Large intestine (tissue), 3 donors: ENCODE measurements around the gene ST6GALNAC3. TPM values are rescaled to one million over a fixed set of nuclear protein-coding genes. Genes with fewer than 3 reads are reported as not detected.

Experiments used
- DNase-seq, 2 donors: peaks; one replicate each; pipeline versions ENCODE4 v3.0.0 to v3.0.0-alpha.2; 2013
- H3K27ac ChIP-seq: one replicate; pipeline ENCODE4 v1.5.1; 2013; ENCODE audit warnings: low read length
- H3K27me3 ChIP-seq: 2 replicates; pipeline ENCODE4 v1.6.1; 2013; ENCODE audit warnings: low read length; ENCODE audit not compliant: control insufficient read depth, insufficient read depth
- H3K36me3 ChIP-seq: 2 replicates; pipeline ENCODE4 v1.6.1; 2013; ENCODE audit warnings: low read length; ENCODE audit not compliant: control insufficient read depth, insufficient read depth
- H3K4me1 ChIP-seq: one replicate; pipeline ENCODE4 v1.6.1; 2013; ENCODE audit warnings: low read length; ENCODE audit not compliant: control insufficient read depth, insufficient read depth
- H3K4me3 ChIP-seq: one replicate; pipeline ENCODE4 v1.5.1; 2013; ENCODE audit warnings: low read length
- H3K9me3 ChIP-seq: one replicate; pipeline ENCODE4 v1.6.1; 2013; ENCODE audit warnings: mild to moderate bottlenecking, low read depth, low read length, moderate library complexity; ENCODE audit not compliant: control insufficient read depth
- WGBS: methylation state at CpG from one replicate; pipeline ENCODE4 v1.1.5; 2013; ENCODE audit warnings: low lambda C conversion rate; ENCODE audit not compliant: insufficient coverage; 5-methylcytosine and 5-hydroxymethylcytosine counted together
- polyA plus RNA-seq: library from polyadenylated mRNA; unstranded; fragments of 120-200 nt; gene quantifications from one replicate; pipeline ENCODE4 v1.2.1, GENCODE V29; 2013

The ST6GALNAC3 gene
- polyA plus RNA-seq, 1 donor: 18.0 TPM

DNA sequence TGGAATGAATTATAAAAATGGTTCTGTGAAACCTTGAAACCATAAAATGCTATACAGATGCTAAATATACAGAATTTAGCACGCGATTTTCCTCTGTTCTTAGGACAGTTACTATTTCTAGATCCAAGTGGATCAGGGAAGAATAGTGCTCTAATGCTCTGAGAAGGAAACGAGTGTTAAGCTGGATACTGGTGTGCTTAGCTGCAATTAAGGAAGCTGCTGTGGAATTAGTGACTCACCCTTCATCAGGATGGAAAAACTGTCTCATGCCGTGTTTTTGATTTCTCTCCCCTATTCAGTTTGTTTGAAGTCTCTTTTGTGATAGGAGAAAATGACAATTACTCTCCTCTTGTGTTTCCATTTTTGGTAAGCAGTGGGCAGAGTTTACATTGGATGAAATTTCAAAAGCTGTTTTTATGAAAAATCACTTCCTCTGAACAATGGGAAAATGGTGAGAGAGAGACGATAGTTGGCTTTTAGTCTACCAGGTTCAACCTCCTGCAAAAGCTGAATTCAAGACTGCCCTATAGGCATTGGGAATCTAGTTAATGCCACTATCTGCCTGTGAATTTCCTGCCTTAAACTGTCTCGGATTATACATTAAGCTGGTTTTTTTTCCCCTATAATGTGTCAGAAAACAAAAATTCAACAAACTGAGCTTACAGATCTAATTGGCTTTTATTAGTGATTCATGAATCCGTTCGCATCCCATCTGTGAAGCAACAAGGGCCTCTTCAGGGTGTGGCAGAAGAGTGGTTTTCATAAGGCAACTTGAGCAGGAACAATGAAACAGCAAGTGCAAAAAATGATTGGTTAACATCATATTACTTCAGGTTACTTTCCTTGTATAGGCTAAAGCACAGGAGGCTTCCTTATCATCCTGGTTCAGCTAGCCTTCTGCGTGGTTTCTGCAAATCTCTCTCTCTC is 179.8 kb downstream of the ST6GALNAC3 start:
- Histone ChIP-seq H3K9me3 (no peaks in the 10 kb centered on the region), H3K27ac (no peak overlapping the region), H3K4me1 (no peaks in the 10 kb centered on the region), H3K4me3 (no peak overlapping the region), H3K36me3 (no peaks in the 10 kb centered on the region), H3K27me3 (no peaks in the 10 kb centered on the region)
- DNase-seq: peak in 1 of 2 donors; percentile 22
- WGBS: no CpG with 5 or more reads among the region's 9 CpGs

- Histone ChIP-seq H3K27me3 (no peaks in the 10 kb centered on the region), H3K27ac (no peak overlapping the region), H3K4me1 (no peaks in the 10 kb centered on the region), H3K36me3 (no peaks in the 10 kb centered on the region), H3K9me3 (no peaks in the 10 kb centered on the region), H3K4me3 (no peak overlapping the region)
- 100% methylated on average over 1 of the region's 3 CpGs for WGBS
- DNase-seq: peak in 1 of 2 donors; percentile 20
Measured at GRCh38 chr1:76256289-76257223, 182.0 kb downstream of the ST6GALNAC3 start.

DNA sequence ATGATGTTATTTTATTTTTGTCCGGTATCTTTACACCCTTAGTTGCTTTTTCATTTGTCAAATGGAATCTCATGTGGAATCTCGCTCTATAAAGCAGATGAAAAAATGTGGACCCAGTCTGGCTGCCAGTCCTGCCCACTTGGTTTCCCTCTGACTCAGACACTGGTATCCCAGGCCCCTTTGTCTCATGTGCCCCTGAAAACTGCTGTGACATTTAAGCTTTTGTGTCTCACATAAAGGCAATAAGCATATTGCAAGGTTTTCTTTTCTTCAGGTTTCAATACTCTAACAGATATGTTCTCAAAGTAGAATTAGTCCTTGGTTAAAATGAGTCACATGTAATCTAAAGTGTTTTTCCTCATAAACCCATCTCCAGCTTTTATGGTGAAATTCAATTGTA is 183.3 kb downstream of the ST6GALNAC3 start:
- H3K9me3 ChIP-seq: no peaks in the 10 kb centered on the region
- H3K4me3 ChIP-seq: no peak overlapping the region
- WGBS: 100% methylated on average over 1 of the region's 2 CpGs
- H3K36me3 ChIP-seq: no peaks in the 10 kb centered on the region
- H3K27ac ChIP-seq: no peak overlapping the region
- no peak for DNase-seq
- H3K27me3 ChIP-seq: no peaks in the 10 kb centered on the region
- no peaks in the 10 kb centered on the region for H3K4me1 ChIP-seq

DNA sequence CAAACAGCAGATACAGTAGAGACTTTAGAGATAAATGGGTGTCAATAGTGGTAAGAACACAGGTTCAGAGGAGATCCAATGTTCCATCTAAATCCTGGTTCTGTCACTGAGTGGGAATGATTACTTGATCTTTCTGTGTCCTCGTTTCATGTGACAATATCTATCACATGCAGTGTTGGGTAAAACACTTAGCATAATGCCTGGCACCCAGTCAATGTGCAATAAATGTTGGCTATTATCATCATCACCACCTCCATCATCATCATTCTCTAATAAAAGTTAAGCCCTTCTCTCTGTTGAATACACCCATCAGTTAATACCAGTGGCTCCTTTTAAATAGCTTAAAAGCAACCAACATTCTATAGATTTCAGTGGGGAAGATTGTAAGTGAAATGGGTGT is 184.7 kb downstream of the ST6GALNAC3 start:
- no peak for DNase-seq
- H3K36me3 ChIP-seq: no peaks in the 10 kb centered on the region
- no peak overlapping the region for H3K27ac ChIP-seq
- WGBS: 100% methylated on average over 1 of the region's 1 CpG
- no peaks in the 10 kb centered on the region for H3K4me1 ChIP-seq
- no peaks in the 10 kb centered on the region for H3K27me3 ChIP-seq
- H3K4me3 ChIP-seq: no peak overlapping the region
- no peaks in the 10 kb centered on the region for H3K9me3 ChIP-seq

GRCh38 chr1:76260279-76260678 is 185.7 kb downstream of the ST6GALNAC3 start:
- DNase-seq: no peak
- 50% methylated on average over 1 of the region's 2 CpGs for WGBS
- no peak overlapping the region for H3K4me3 ChIP-seq

GRCh38 chr1:76262601-76263000 is 188.1 kb downstream of the ST6GALNAC3 start:
- Histone ChIP-seq H3K4me1 (no peaks in the 10 kb centered on the region), H3K4me3 (no peak overlapping the region), H3K9me3 (no peaks in the 10 kb centered on the region), H3K27ac (no peak overlapping the region), H3K36me3 (no peaks in the 10 kb centered on the region), H3K27me3 (no peaks in the 10 kb centered on the region)
- no CpG with 5 or more reads among the region's 5 CpGs for WGBS
- DNase-seq: no peak

More at GRCh38 chr1:76260279-76260678, 185.7 kb downstream of the ST6GALNAC3 start:
- no peaks in the 10 kb centered on the region for H3K27me3 ChIP-seq
- no peaks in the 10 kb centered on the region for H3K36me3 ChIP-seq
- no peaks in the 10 kb centered on the region for H3K4me1 ChIP-seq
- H3K9me3 ChIP-seq: no peaks in the 10 kb centered on the region
- no peak overlapping the region for H3K27ac ChIP-seq

DNA sequence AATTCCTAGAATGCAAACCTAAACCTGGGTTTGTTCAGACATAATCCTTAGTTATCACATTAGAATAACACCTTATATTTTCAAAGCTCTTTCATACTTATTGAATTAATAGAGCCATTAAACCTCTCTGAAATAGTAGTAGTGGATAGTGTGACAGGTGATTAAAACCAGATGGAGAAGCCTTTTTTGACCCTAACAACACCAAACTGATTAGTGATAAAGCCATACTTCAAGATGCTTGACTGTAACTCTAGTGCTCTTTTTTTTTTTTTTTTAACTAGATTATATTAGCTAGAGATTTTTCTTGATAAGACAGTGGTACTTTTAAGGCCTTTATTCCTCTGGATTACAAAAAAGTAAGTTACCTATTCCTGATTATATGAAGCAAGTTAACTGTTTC is 190.1 kb downstream of the ST6GALNAC3 start:
- no peaks in the 10 kb centered on the region for H3K36me3 ChIP-seq
- no peak overlapping the region for H3K27ac ChIP-seq
- no peaks in the 10 kb centered on the region for H3K27me3 ChIP-seq
- DNase-seq: no peak
- no peaks in the 10 kb centered on the region for H3K4me1 ChIP-seq
- no peaks in the 10 kb centered on the region for H3K9me3 ChIP-seq
- no peak overlapping the region for H3K4me3 ChIP-seq

GRCh38 chr1:76266762-76267161 is 192.2 kb downstream of the ST6GALNAC3 start:
- Histone ChIP-seq H3K36me3 (no peaks in the 10 kb centered on the region), H3K9me3 (no peaks in the 10 kb centered on the region), H3K27me3 (no peaks in the 10 kb centered on the region), H3K4me1 (no peaks in the 10 kb centered on the region), H3K27ac (no peak overlapping the region), H3K4me3 (no peak overlapping the region)
- 100% methylated on average over 1 of the region's 4 CpGs for WGBS
- DNase-seq: no peak

DNA sequence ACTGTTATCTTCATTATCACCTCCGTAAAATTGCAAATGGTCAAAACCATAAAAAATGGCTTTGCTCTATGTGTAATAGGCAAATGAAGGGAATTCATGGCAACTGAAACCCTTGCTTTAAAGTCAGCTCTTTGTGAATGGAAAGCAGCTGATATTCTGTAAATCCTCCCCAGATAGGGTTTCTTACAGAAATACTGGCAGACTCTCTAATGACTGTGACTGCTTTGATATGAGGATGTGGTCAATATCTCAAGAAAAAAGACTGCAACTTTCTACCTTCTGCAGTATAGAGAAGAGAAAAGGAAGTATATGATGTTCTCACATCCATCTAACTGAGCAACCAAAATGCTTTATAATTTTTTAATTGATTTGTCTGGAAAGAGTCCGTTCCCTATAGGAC is 193.1 kb downstream of the ST6GALNAC3 start:
- 100% methylated on average over 2 of the region's 2 CpGs for WGBS
- Histone ChIP-seq H3K36me3 (no peaks in the 10 kb centered on the region), H3K27ac (no peak overlapping the region), H3K9me3 (no peaks in the 10 kb centered on the region), H3K27me3 (no peaks in the 10 kb centered on the region), H3K4me1 (no peaks in the 10 kb centered on the region), H3K4me3 (no peak overlapping the region)
- no peak for DNase-seq

GRCh38 chr1:76268341-76268740 is 193.8 kb downstream of the ST6GALNAC3 start:
- H3K4me1 ChIP-seq: no peaks in the 10 kb centered on the region
- H3K27me3 ChIP-seq: no peaks in the 10 kb centered on the region
- H3K9me3 ChIP-seq: no peaks in the 10 kb centered on the region
- no peaks in the 10 kb centered on the region for H3K36me3 ChIP-seq
- no CpG with 5 or more reads among the region's 2 CpGs for WGBS
- no peak overlapping the region for H3K27ac ChIP-seq
- H3K4me3 ChIP-seq: no peak overlapping the region
- DNase-seq: no peak
